ENCODE measurements around the gene TMEM9.

DNA sequence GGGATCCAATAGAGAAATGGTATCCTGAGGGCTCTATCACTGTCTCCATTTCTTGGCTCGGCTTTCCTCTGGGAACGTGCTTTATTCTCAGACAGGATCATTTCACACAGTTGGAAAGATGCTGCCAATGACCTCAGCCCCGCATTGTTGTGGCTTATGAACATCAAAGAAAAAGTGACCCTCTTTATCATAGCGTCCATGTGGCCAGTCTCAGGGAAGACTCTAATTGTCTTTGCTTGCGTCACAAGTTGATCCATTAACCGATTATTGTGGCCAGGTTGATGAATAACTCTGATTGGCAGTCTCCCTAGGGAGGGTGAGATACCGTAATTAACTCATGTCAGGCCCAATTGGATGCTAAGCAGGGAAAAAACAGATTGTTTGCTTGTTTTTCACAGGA lies 10.4 kb upstream of the TMEM9 start:
- no peak for TF ChIP-seq EZH2 (IDR thresholded peaks at IDR 0.05; ENCODE audit: insufficient read depth, poor library complexity, severe bottlenecking)
- no peak for TF ChIP-seq EZH2phosphoT487 (IDR thresholded peaks at IDR 0.05; ENCODE audit: insufficient read depth, low read depth)
